ENCODE data around the gene MBTD1.

MBTD1 gene

GRCh38 chr17:51214920-51215319 is 44.9 kb downstream of the MBTD1 start:
- TF ChIP-seq CTCF (IDR thresholded peaks at IDR 0.05; ENCODE audit: low read depth, low read length) = no peak
- H3K4me3 ChIP-seq (ENCODE audit: low read depth, low read length) = no peak overlapping the region

GRCh38 chr17:51203838-51204237 is 56.0 kb downstream of the MBTD1 start:
- H3K4me3 ChIP-seq (ENCODE audit: low read depth, low read length) = no peak overlapping the region
- TF ChIP-seq CTCF (IDR thresholded peaks at IDR 0.05; ENCODE audit: low read depth, low read length) = no peak

- no peak overlapping the region for H3K4me3 ChIP-seq (ENCODE audit: low read depth, low read length)
- no peak for TF ChIP-seq CTCF (IDR thresholded peaks at IDR 0.05; ENCODE audit: low read depth, low read length)
Measured at GRCh38 chr17:51200846-51201245, 59.0 kb downstream of the MBTD1 start.

- H3K4me3 ChIP-seq (ENCODE audit: low read depth, low read length) = no peak overlapping the region
- TF ChIP-seq CTCF (IDR thresholded peaks at IDR 0.05; ENCODE audit: low read depth, low read length) = no peak
Measured at GRCh38 chr17:51200295-51200694, 59.6 kb downstream of the MBTD1 start.

GRCh38 chr17:51197754-51198153 is 62.1 kb downstream of the MBTD1 start:
- no peak for TF ChIP-seq CTCF (IDR thresholded peaks at IDR 0.05; ENCODE audit: low read depth, low read length)
- H3K4me3 ChIP-seq (ENCODE audit: low read depth, low read length) = no peak overlapping the region

GRCh38 chr17:51191895-51192294 is 68.0 kb downstream of the MBTD1 start:
- TF ChIP-seq CTCF (IDR thresholded peaks at IDR 0.05; ENCODE audit: low read depth, low read length) = no peak
- no peak overlapping the region for H3K4me3 ChIP-seq (ENCODE audit: low read depth, low read length)

GRCh38 chr17:51189628-51190027 is 70.2 kb downstream of the MBTD1 start:
- no peak for TF ChIP-seq CTCF (IDR thresholded peaks at IDR 0.05; ENCODE audit: low read depth, low read length)
- H3K4me3 ChIP-seq (ENCODE audit: low read depth, low read length) = no peak overlapping the region

Data from WI38 (cell line).